Fibroblast of villous mesenchyme (primary cell): ENCODE measurements around the gene RTP5. TPM values are rescaled to one million over a fixed set of nuclear protein-coding genes. Genes with fewer than 3 reads are reported as not detected.

Experiments
- DNase-seq: peaks from one replicate; pipeline ENCODE4 v3.0.0-alpha.2; 2010; ENCODE audit warnings: low read depth
- H3K4me3 ChIP-seq: 2 replicates; pipeline ENCODE4 v1.5.1; 2011; ENCODE audit warnings: low read depth, mild to moderate bottlenecking, low read length
- total RNA-seq: library from RNA; depleted of rRNA; stranded (reverse); fragments of >200 nt; gene quantifications from 2 replicates; pipeline ENCODE4 v1.2.3, GENCODE V29; 2012
- TF ChIP-seq, protein P1 (sequence below): IDR thresholded peaks from 2 replicates; pipeline ENCODE4 v1.5.1; 2012; ENCODE audit warnings: low read depth, mild to moderate bottlenecking, low read length; ENCODE audit not compliant: insufficient read depth

The RTP5 gene
- total RNA-seq, 1 donor, result not detected

DNA sequence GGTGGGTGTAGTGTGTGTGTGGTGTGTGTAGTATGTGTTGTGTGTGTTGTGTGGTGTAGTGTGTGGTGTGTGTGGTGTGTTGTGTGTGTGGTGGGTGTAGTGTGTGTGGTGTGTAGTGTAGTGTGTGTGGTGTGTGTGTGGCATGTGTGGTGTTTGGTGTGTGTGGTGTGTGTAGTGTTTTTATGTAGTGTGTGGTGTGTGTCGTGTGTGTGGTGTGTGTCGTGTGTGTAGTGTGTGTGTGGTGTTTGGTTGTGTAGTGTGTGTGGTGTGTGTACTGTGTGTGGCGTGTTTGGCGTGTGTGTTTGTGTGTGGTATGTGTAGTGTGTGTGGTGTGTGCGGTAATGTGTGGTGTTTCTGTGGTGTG, 4.7 kb upstream of the RTP5 start:
- no peak for DNase-seq
- H3K4me3 ChIP-seq, result no peak overlapping the region
- TF ChIP-seq, protein P1, sequence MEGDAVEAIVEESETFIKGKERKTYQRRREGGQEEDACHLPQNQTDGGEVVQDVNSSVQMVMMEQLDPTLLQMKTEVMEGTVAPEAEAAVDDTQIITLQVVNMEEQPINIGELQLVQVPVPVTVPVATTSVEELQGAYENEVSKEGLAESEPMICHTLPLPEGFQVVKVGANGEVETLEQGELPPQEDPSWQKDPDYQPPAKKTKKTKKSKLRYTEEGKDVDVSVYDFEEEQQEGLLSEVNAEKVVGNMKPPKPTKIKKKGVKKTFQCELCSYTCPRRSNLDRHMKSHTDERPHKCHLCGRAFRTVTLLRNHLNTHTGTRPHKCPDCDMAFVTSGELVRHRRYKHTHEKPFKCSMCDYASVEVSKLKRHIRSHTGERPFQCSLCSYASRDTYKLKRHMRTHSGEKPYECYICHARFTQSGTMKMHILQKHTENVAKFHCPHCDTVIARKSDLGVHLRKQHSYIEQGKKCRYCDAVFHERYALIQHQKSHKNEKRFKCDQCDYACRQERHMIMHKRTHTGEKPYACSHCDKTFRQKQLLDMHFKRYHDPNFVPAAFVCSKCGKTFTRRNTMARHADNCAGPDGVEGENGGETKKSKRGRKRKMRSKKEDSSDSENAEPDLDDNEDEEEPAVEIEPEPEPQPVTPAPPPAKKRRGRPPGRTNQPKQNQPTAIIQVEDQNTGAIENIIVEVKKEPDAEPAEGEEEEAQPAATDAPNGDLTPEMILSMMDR, result no peak

DNA sequence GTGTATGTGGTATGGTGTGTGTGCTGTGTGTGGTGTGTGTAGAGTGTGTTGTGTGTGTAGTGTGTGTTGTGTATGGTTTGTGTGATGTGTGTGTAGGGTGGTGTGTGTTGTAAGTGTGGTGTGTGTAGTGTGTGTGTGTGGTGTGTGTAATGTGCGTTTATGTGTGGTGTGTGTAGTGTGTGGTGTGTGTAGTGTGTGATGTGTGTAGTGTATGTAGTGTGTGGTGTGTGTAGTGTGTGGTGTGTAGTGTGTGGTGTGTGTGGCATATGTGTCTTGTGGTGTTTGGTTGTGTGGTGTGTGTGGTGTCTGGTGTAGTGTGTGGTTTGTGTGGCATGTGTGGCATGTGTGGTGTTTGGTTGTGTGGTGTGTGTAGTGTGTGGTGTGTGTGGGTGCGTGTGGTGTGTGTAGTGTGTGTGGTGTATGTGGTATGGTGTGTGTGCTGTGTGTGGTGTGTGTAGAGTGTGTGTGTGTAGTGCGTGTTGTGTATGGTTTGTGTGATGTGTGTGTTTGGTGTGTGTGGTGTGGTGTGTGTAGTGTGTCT, 4.0 kb upstream of the RTP5 start:
- no peak for DNase-seq
- TF ChIP-seq, protein P1, result no peak
- no peak overlapping the region for H3K4me3 ChIP-seq

DNA sequence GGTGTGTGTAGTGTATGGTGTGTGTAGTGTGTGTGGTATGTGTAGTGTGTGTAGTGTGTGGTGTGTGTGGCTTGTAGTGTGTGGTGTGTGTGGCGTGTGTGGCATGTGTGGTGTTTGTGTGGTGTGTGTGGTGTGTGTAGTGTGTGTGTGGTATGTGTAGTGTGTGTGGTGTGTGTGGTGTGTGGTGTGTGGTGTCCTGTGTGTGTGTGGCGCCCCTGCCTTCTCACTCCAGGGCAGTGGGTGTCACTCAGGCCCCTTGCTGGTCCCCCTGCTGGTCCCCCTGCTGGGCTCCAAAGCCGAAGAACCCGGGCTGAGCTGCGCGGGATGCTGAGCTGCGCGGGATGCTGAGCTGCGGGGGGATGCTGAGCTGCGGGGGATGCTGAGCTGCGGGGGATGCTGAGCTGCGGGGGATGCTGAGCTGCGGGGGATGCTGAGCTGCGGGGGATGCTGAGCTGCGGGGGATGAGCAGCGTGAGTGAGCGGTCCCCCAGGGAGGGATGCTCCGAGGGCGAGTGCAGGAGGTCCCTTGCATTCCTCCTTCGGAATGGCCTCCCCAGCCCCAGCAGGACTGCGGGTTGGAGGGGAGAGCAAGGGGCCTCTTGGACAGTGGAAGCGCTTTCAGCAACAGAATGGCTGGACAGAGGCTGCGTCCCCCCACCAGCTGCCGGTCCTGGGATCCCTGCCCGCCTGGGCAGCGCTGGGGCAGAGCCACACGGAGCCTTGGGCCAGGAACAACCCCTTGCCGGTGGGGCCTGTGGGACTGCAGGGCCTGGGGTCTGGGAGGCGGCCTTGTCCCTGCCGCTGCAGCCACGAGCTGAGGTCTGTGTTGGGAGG, 3.4 kb upstream of the RTP5 start:
- H3K4me3 ChIP-seq, result no peak overlapping the region
- DNase-seq, result no peak
- TF ChIP-seq, protein P1, result no peak

DNA sequence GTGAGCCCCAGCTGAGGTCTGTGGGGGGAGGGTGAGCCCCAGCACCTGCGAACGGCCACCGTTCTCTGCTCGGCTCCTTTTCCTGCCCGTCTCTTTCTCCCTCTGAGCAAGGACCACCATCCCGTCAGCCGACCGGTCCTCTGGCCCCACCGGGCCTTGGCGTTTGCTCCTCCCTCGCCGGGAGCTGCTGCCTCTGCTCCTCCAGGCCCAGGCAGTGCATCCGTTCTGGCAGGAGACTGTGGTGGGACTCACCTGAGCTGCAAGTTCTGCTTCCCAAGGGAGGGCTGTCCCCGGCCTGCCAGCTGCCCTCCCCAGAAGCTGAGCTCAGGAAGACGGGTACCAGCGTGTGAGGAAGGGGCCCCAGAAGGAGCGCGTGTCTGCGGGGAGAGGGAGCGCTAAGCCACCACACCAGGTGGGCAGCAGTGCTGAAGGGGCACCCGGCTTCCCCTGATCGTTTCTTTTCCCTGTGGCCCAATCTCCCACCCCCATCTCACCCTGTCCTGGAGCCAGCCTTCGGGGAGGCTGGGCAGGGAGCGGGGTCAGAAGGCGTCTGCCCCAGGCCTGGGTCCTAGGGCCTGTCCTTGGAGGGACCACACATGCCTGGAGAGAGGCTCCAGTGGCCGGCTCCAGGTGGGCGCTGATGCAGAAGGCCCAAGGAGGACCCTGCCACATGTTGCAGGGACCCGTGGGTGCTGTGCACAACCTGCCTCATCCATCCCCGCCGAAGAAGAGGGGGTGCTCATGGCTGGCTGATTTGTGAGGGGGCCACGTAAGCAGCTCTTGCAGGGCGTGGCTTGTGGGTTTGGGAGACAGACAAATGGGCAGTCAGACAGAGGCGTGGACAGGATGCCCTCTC, 2.5 kb upstream of the RTP5 start:
- no peak for DNase-seq
- TF ChIP-seq, protein P1, result no peak
- no peak overlapping the region for H3K4me3 ChIP-seq

DNA sequence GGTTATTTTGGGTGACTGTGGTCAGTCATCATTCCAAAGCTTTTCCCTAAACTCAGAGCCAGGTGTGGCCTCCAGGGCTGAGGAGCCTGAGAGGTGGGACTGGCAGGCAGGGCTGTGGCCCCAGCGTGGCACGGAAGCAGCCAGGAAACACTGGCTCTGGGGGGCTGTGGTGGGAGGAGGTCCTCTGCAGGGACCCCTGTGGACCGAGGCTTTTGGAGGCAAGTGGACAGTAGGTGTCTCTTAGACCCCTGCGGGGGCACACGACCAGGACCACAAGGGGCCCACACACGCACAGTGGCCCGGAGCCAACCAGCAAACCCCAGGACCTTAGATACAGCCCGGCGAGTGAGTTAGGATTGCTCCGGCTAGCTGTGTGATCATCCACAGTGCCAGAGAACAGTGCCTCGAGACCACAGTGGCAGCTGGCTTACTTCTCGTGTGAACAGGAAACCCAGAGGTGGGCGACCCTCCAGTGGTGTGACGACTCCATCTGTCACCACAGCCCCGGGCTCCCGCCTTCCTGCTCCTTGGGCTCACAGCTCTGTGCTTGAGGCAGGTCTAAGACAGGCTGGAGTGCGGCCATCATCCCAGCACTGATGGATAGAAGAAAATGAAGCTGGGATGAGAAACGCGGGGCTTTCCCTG, 1.6 kb upstream of the RTP5 start:
- no peak for DNase-seq
- TF ChIP-seq, protein P1, result no peak

DNA sequence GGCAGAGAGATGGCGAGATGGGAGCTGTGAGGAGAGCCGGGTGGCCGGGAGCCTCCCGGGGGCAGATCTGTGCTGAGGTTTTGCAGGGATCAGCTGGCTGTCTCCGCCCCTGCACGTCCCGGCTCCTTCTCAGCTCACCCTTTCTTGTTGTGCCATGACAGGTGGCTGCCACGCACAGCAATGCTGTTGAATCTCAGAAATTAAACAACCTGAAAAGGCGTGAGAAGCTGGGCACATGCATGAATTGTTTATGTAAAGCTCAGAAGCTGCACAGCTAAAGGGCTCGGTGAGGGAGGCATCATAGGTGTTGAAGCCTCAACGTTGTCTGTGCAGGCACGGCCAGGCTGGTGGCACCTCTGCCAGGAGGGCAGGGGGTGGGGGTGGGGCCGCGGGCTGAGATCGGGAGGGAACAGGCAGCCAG, 858 bp upstream of the RTP5 start:
- no peak for DNase-seq
- H3K4me3 ChIP-seq, result no peak overlapping the region
- TF ChIP-seq, protein P1, result no peak

More for the DNA sequence above, 1.6 kb upstream of the RTP5 start:
- no peak overlapping the region for H3K4me3 ChIP-seq
